Tibial artery (tissue), 4 donors: ENCODE data around the gene DIRAS1.

Source experiments
- DNase-seq, 2 donors: peaks; one replicate each; pipeline ENCODE4 v3.0.0-alpha.2; 2019
- H3K27ac ChIP-seq, 2 donors: fragments of 200-600 bp; sonication (generic) in 1 of 2; 1 replicate in 1 of 2; 2 replicates in 1 of 2; pipeline ENCODE4 v1.5.1; 2018 to 2019; ENCODE audit warnings: mild to moderate bottlenecking in 1 of 2
- H3K27me3 ChIP-seq, 2 donors: fragments of 200-600 bp; sonication (generic) in 1 of 2; one replicate each; pipeline versions ENCODE4 v1.5.1 to v1.6.0; 2016 to 2019
- H3K36me3 ChIP-seq, 3 donors: fragments of 200-600 bp; sonication (generic) in 2 of 3; one replicate each; pipeline ENCODE4 v1.5.1; 2016 to 2019; ENCODE audit warnings: mild to moderate bottlenecking in 2 of 3
- H3K4me1 ChIP-seq, 4 donors: fragments of 200-600 bp; sonication (generic) in 2 of 4; 1 replicate in 3 of 4; 2 replicates in 1 of 4; pipeline ENCODE4 v1.5.1; 2016 to 2019
- H3K4me3 ChIP-seq, 2 donors: fragments of 200-600 bp; sonication (generic) in 1 of 2; 1 replicate in 1 of 2; 2 replicates in 1 of 2; pipeline ENCODE4 v1.5.1; 2018 to 2019; ENCODE audit warnings: mild to moderate bottlenecking in 2 of 2
- H3K9me3 ChIP-seq, 3 donors: fragments of 200-600 bp; sonication (generic) in 1 of 3; one replicate each; pipeline ENCODE4 v1.5.1; 2016 to 2019
- CTCF ChIP-seq, 2 experiments: fragments of 200-600 bp in 1 of 2; fragments of 450-650 bp in 1 of 2; IDR thresholded peaks; one replicate each; pipeline ENCODE4 v1.5.1; 2017 to 2019; ENCODE audit warnings: antibody characterized with exemption in 2 of 2, mild to moderate bottlenecking in 1 of 2, moderate library complexity in 1 of 2
- intact Hi-C: fragments of 100-400 bp; cut with DNase I; formaldehyde crosslinking; loops from one replicate; pipeline ENCODE4 v1.15.0; 2023; ENCODE audit warnings: low total_unique reads

The DIRAS1 gene

GRCh38 chr19:2739602-2740313 is 18.6 kb upstream of the DIRAS1 start, which contains the start of gene SLC39A3:
Gene SLC39A3 (minus strand): TSS chr19:2740017. CDS start chr19:2737257, 2,760 bp downstream.
- H3K4me3 ChIP-seq: peak within 1 kb of the TSS; percentile 73 to 79
- peak; percentile 15 to 54 for TF ChIP-seq CTCF (IDR thresholded peaks at IDR 0.05)
- peak; percentile 99 for DNase-seq
- H3K4me1 ChIP-seq: peaks cover 0 to 15% (median 12%) of the 10 kb centered on the region in 4 donors
- peak within 1 kb of the TSS; percentile 61 to 68 for H3K27ac ChIP-seq
- H3K27me3 ChIP-seq: peaks cover 0 to 9% of the 10 kb centered on the region in 2 donors
- H3K9me3 ChIP-seq: no peaks in the 10 kb centered on the region
- peaks cover 13 to 25% (median 20%) of the 10 kb centered on the region in 3 donors for H3K36me3 ChIP-seq
- intact Hi-C loops: no loop called here

GRCh38 chr19:2736550-2737190 is 15.5 kb upstream of the DIRAS1 start:
- no peak overlapping the region for H3K4me3 ChIP-seq
- no peaks in the 10 kb centered on the region for H3K9me3 ChIP-seq
- H3K27ac ChIP-seq: no peak overlapping the region
- intact Hi-C loops: no loop called here
- DNase-seq: no peak
- peaks cover 0 to 6% of the 10 kb centered on the region in 2 donors for H3K27me3 ChIP-seq
- H3K4me1 ChIP-seq: peaks cover 0 to 15% (median 12%) of the 10 kb centered on the region in 4 donors
- TF ChIP-seq CTCF (IDR thresholded peaks at IDR 0.05): no peak
- peaks cover 13 to 55% (median 32%) of the 10 kb centered on the region in 3 donors for H3K36me3 ChIP-seq

GRCh38 chr19:2735374-2735773 is 14.2 kb upstream of the DIRAS1 start:
- Histone ChIP-seq H3K4me3 (no peak overlapping the region), H3K27me3 (peaks cover 0 to 1% of the 10 kb centered on the region in 2 donors), H3K27ac (no peak overlapping the region), H3K9me3 (no peaks in the 10 kb centered on the region), H3K36me3 (peaks cover 13 to 58% (median 32%) of the 10 kb centered on the region in 3 donors), H3K4me1 (peaks cover 0 to 15% (median 12%) of the 10 kb centered on the region in 4 donors)
- no peak for DNase-seq
- TF ChIP-seq CTCF (IDR thresholded peaks at IDR 0.05): no peak
- intact Hi-C loops: no loop called here

- H3K27me3 ChIP-seq: peaks cover 0 to 6% of the 10 kb centered on the region in 2 donors
- peaks cover 0 to 15% (median 12%) of the 10 kb centered on the region in 4 donors for H3K4me1 ChIP-seq
- no peak for DNase-seq
- H3K27ac ChIP-seq: no peak overlapping the region
- H3K9me3 ChIP-seq: no peaks in the 10 kb centered on the region
- peaks cover 13 to 58% (median 32%) of the 10 kb centered on the region in 3 donors for H3K36me3 ChIP-seq
- intact Hi-C loops: no loop called here
- H3K4me3 ChIP-seq: no peak overlapping the region
- no peak for TF ChIP-seq CTCF (IDR thresholded peaks at IDR 0.05)
Observed at GRCh38 chr19:2734589-2735288, 13.6 kb upstream of the DIRAS1 start.

GRCh38 chr19:2733930-2734588 is 12.9 kb upstream of the DIRAS1 start:
- Histone ChIP-seq H3K27ac (no peak overlapping the region), H3K36me3 (peaks cover 13 to 58% (median 32%) of the 10 kb centered on the region in 3 donors), H3K9me3 (no peaks in the 10 kb centered on the region), H3K4me3 (no peak overlapping the region), H3K4me1 (peaks cover 0 to 10% (median 7%) of the 10 kb centered on the region in 4 donors), H3K27me3 (peaks cover 0 to 8% of the 10 kb centered on the region in 2 donors)
- TF ChIP-seq CTCF (IDR thresholded peaks at IDR 0.05): no peak
- DNase-seq: no peak
- intact Hi-C loops: no loop called here
